Measurements from ENCODE around the gene SLC16A12.

SLC16A12 gene

GRCh38 chr10:89388806-89389205, 146.6 kb downstream of the SLC16A12 start:
- DNase-seq: no peak

- DNase-seq: no peak
These were observed 150.7 kb downstream of the SLC16A12 start for GRCh38 chr10:89384474-89385340.

GRCh38 chr10:89382757-89383156, 152.6 kb downstream of the SLC16A12 start:
- no peak for DNase-seq
